HCT116 (cell line): ENCODE results near the gene GPS1. TPM values are rescaled to one million over a fixed set of nuclear protein-coding genes. Genes with fewer than 3 reads are reported as not detected.

ENCODE experiments used
- ATAC-seq: fragments of 200-7000 bp; cut with Tn5 transposase; 2 replicates; pipeline ENCODE4 v1.9.1; 2020; ENCODE audit warnings: mild to moderate bottlenecking, moderate library complexity
- BruUV-seq: library from RNA; stranded (reverse); fragments of 400-500 nt; replicated peaks from 2 replicates; lab custom pipeline; 2021; lab: Mats Ljungman, UMichigan
- CTCF ChIA-PET: fragments of 300-600 bp; sonication (Branson Sonifier 250); formaldehyde crosslinking; loops from one replicate; lab custom pipeline; 2021; ENCODE audit warnings: antibody characterized with exemption; lab: Charles Lee
- POLR2A ChIA-PET: fragments of 300-600, 350-600 bp; sonication (Branson Sonifier 250); formaldehyde crosslinking; loops from one replicate; lab custom pipeline; 2021; ENCODE audit warnings: antibody characterized with exemption; lab: Charles Lee
- RAD21 ChIA-PET, 2 experiments: fragments of 300-600 bp; sonication (Branson Sonifier 250); formaldehyde crosslinking; loops; one replicate each; lab custom pipeline; 2023; ENCODE audit warnings: low total read pairs in 2 of 2; ENCODE audit not compliant: uncharacterized antibody in 2 of 2, unreplicated experiment in 2 of 2, low non-redundant PET in 1 of 2; lab: Charles Lee
- DNase-seq: peaks from one replicate; pipeline ENCODE4 v3.0.0-alpha.2; 2010; ENCODE audit warnings: low read depth, low spot score
- H2AFZ ChIP-seq: fragments of 200-600 bp; shearing (Covaris generic), sonication (generic); 2 replicates; pipeline ENCODE4 v1.6.1; 2017; ENCODE audit warnings: low read depth, mixed run types, mixed read lengths, antibody characterized with exemption, low read length; ENCODE audit not compliant: poor library complexity, severe bottlenecking
- H3K27ac ChIP-seq: 2 replicates; pipeline ENCODE4 v1.5.1; 2012; ENCODE audit warnings: low read depth, low read length
- H3K27me3 ChIP-seq: fragments of 200-600 bp; sonication (generic); 2 replicates; pipeline ENCODE4 v1.6.1; 2016; ENCODE audit warnings: mixed run types, low read length, mixed read lengths; ENCODE audit not compliant: insufficient read depth
- H3K36me3 ChIP-seq, 2 experiments: fragments of 200-500 bp in 1 of 2; fragments of 200-600 bp in 1 of 2; sonication (Bioruptor generic) in 1 of 2; sonication (generic) in 1 of 2; 2 replicates each; pipeline versions ENCODE4 v1.5.1 to v1.6.1; 2014 to 2016; ENCODE audit warnings: low read length in 2 of 2, inconsistent platforms in 1 of 2, mixed read lengths in 1 of 2, mixed run types in 1 of 2; ENCODE audit not compliant: insufficient read depth in 2 of 2, control insufficient read depth in 1 of 2
- H3K4me1 ChIP-seq, 2 experiments: fragments of 200-600 bp in 1 of 2; sonication (generic) in 1 of 2; 2 replicates each; pipeline versions ENCODE4 v1.5.1 to v1.6.1; 2012 to 2017; ENCODE audit warnings: low read length in 2 of 2, inconsistent platforms in 1 of 2, mild to moderate bottlenecking in 1 of 2, mixed read lengths in 1 of 2, mixed run types in 1 of 2, moderate library complexity in 1 of 2; ENCODE audit not compliant: insufficient read depth in 2 of 2, control insufficient read depth in 1 of 2
- H3K4me2 ChIP-seq: fragments of 200-600 bp; sonication (generic); 2 replicates; pipeline ENCODE4 v1.6.1; 2017; ENCODE audit warnings: mixed run types, low read length, mixed read lengths
- H3K4me3 ChIP-seq, 2 experiments: fragments of 200-600 bp in 1 of 2; sonication (generic) in 1 of 2; replicated peaks in 1 of 2; 2 replicates each; pipeline ENCODE4 v1.5.1; 2011 to 2016; ENCODE audit warnings: low read length in 2 of 2, control low read depth in 1 of 2, low read depth in 1 of 2, mild to moderate bottlenecking in 1 of 2, mixed read lengths in 1 of 2, mixed run types in 1 of 2
- H3K79me2 ChIP-seq: fragments of 200-600 bp; sonication (generic); 2 replicates; pipeline ENCODE4 v1.6.1; 2017; ENCODE audit warnings: mild to moderate bottlenecking, mixed run types, low read length, moderate library complexity, mixed read lengths; ENCODE audit not compliant: insufficient read depth
- H3K9ac ChIP-seq: fragments of 200-600 bp; sonication (generic); 2 replicates; pipeline ENCODE4 v1.6.1; 2016; ENCODE audit warnings: low read length, mixed read lengths
- H3K9me2 ChIP-seq: fragments of 200-600 bp; sonication (generic), shearing (Covaris generic); 2 replicates; pipeline ENCODE4 v1.6.1; 2017; ENCODE audit warnings: mixed run types, mild to moderate bottlenecking, moderate library complexity; ENCODE audit not compliant: insufficient read depth
- H3K9me3 ChIP-seq, 2 experiments: fragments of 200-500 bp in 1 of 2; fragments of 200-600 bp in 1 of 2; sonication (Bioruptor generic) in 1 of 2; sonication (generic) in 1 of 2; 2 replicates each; pipeline ENCODE4 v1.6.1; 2014 to 2017; ENCODE audit warnings: low read length in 2 of 2, mixed read lengths in 2 of 2, inconsistent platforms in 1 of 2, low read depth in 1 of 2, mild to moderate bottlenecking in 1 of 2, mixed run types in 1 of 2, moderate library complexity in 1 of 2; ENCODE audit not compliant: control insufficient read depth in 1 of 2, insufficient read depth in 1 of 2
- H4K20me1 ChIP-seq: fragments of 200-600 bp; sonication (generic), shearing (Covaris generic); 2 replicates; pipeline ENCODE4 v1.6.1; 2017; ENCODE audit warnings: mixed run types, mild to moderate bottlenecking, moderate library complexity; ENCODE audit not compliant: insufficient read depth
- CBX3 ChIP-seq: IDR thresholded peaks from 2 replicates; pipeline ENCODE4 v1.6.1; 2012; ENCODE audit warnings: low read depth
- CEBPB ChIP-seq: IDR thresholded peaks from 2 replicates; pipeline ENCODE4 v1.6.1; 2012; ENCODE audit warnings: low read depth
- CTCF ChIP-seq, 3 experiments: fragments of 200-600 bp in 1 of 3; sonication (generic) in 1 of 3; IDR thresholded peaks in 2 of 3; conservative IDR thresholded peaks in 1 of 3; 2 replicates each; pipeline ENCODE4 v1.5.1; 2012 to 2017; ENCODE audit warnings: low read depth in 2 of 3, low read length in 2 of 3, antibody characterized with exemption in 1 of 3, borderline replicate concordance in 1 of 3, control low read depth in 1 of 3, mild to moderate bottlenecking in 1 of 3, mixed read lengths in 1 of 3, mixed run types in 1 of 3, moderate library complexity in 1 of 3; ENCODE audit not compliant: insufficient read depth in 1 of 3
- EGR1 ChIP-seq: IDR thresholded peaks from 2 replicates; pipeline ENCODE4 v1.6.1; 2012; ENCODE audit warnings: low read depth
- ELF1 ChIP-seq: IDR thresholded peaks from 2 replicates; pipeline ENCODE4 v1.6.1; 2012; ENCODE audit warnings: low read depth, borderline replicate concordance
- EZH2 ChIP-seq: fragments of 200-600 bp; sonication (generic); IDR thresholded peaks from 2 replicates; pipeline ENCODE4 v1.6.1; 2017; ENCODE audit warnings: antibody characterized with exemption, mixed run types
- EZH2phosphoT487 ChIP-seq: fragments of 200-600 bp; IDR thresholded peaks from 2 replicates; pipeline ENCODE4 v1.6.1; 2018; ENCODE audit warnings: antibody characterized with exemption, borderline replicate concordance
- FOSL1 ChIP-seq: IDR thresholded peaks from 2 replicates; pipeline ENCODE4 v1.6.1; 2012; ENCODE audit warnings: low read depth
- JUND ChIP-seq: IDR thresholded peaks from 2 replicates; pipeline ENCODE4 v1.6.1; 2012
- MAX ChIP-seq: IDR thresholded peaks from 2 replicates; pipeline ENCODE4 v1.6.1; 2012
- POLR2A ChIP-seq: IDR thresholded peaks from 2 replicates; pipeline ENCODE4 v1.7.0; 2011; ENCODE audit warnings: borderline replicate concordance; ENCODE audit not compliant: insufficient read depth, insufficient read length; ENCODE audit errors: extremely low read depth
- POLR2AphosphoS5 ChIP-seq: IDR thresholded peaks from 2 replicates; pipeline ENCODE4 v1.6.1; 2011; ENCODE audit warnings: mild to moderate bottlenecking, low read depth, low read length, moderate library complexity
- RAD21 ChIP-seq: IDR thresholded peaks from 2 replicates; pipeline ENCODE4 v1.6.1; 2012; ENCODE audit warnings: low read depth, mild to moderate bottlenecking
- REST ChIP-seq: IDR thresholded peaks from 2 replicates; pipeline ENCODE4 v1.6.1; 2012; ENCODE audit warnings: low read depth
- SIN3A ChIP-seq: IDR thresholded peaks from 2 replicates; pipeline ENCODE4 v1.6.1; 2012; ENCODE audit warnings: low read depth
- SP1 ChIP-seq: IDR thresholded peaks from 2 replicates; pipeline ENCODE4 v1.6.1; 2012; ENCODE audit warnings: low read depth
- YY1 ChIP-seq: IDR thresholded peaks from 2 replicates; pipeline ENCODE4 v1.6.1; 2011; ENCODE audit warnings: low read length, low read depth, moderate library complexity, mild to moderate bottlenecking; ENCODE audit not compliant: insufficient replicate concordance; ENCODE audit errors: extremely low read depth
- ZFX ChIP-seq: fragments of 450-650 bp; IDR thresholded peaks from 2 replicates; pipeline ENCODE4 v1.6.1; 2017
- ZNF274 ChIP-seq: fragments of 200-500 bp; sonication (Bioruptor generic); IDR thresholded peaks from 2 replicates; pipeline ENCODE4 v1.6.1; 2014; ENCODE audit warnings: mild to moderate bottlenecking, low read depth, low read length, inconsistent platforms
- intact Hi-C: fragments of 100-400 bp; cut with micrococcal nuclease; formaldehyde crosslinking; loops from 2 replicates; pipeline ENCODE4 v1.10.0; 2022
- total RNA-seq: library from RNA; stranded (reverse); gene quantifications from one replicate; pipeline ENCODE4 v1.2.1, GENCODE V29; 2021; ENCODE audit not compliant: unreplicated experiment

Gene GPS1
- total RNA-seq, 1 experiment from 2014 or later: 205 TPM

- peak overlapping the region; percentile 93 for H3K4me2 ChIP-seq
- H3K79me2 ChIP-seq: peaks cover 11% of the 10 kb centered on the region; the same call in 1 of the 2 replicates
- peak overlapping the region; percentile 68 to 70 for H3K4me3 ChIP-seq
- H3K4me1 ChIP-seq: peaks cover 37 to 55% of the 10 kb centered on the region in 2 experiments
- no peak overlapping the region for H2AFZ ChIP-seq
- peak; percentile 95 for ATAC-seq
- H3K27me3 ChIP-seq: no peaks in the 10 kb centered on the region
- ChIA-PET POLR2A (interaction anchor here (0.8 to 2.3 kb wide), 4 partner anchors 8 to 123 kb away, joined by 3 to 11 read pairs (median 4); partner anchors contain the start of genes DCXR, FASN and SLC16A3), RAD21 (interaction anchor here in 1 of 2 experiments (1.0 to 1.2 kb wide), 2 partner anchors 49 to 76 kb away, joined by 4 read pairs; no protein-coding TSS in a partner anchor), CTCF (interaction anchor here (0.6 to 1.9 kb wide), 8 partner anchors 8 to 100 kb away, joined by 3 to 15 read pairs (median 4); partner anchors contain the start of genes DCXR, FASN and RAC3)
- H3K9me3 ChIP-seq: no peaks in the 10 kb centered on the region
- no peaks in the 10 kb centered on the region for H4K20me1 ChIP-seq
- H3K9me2 ChIP-seq: no peaks in the 10 kb centered on the region
- peak; percentile 82 for DNase-seq
- H3K9ac ChIP-seq: peak overlapping the region; percentile 78
- peaks cover 0 to 9% of the 10 kb centered on the region in 2 experiments; a peak in 1 of 4 replicates for H3K36me3 ChIP-seq
- TSS peak; percentile 57 for BruUV-seq
- peak overlapping the region; percentile 94 for H3K27ac ChIP-seq
- intact Hi-C loops: loop anchor here (2.0 to 5.0 kb wide), 2 partner anchors 36 to 49 kb away; no protein-coding TSS in a partner anchor
- no peak for TF ChIP-seq FOSL1
- TF ChIP-seq YY1: peak; percentile 7
- TF ChIP-seq EZH2: no peak
- TF ChIP-seq SP1: no peak
- TF ChIP-seq CTCF (IDR thresholded peaks at IDR 0.05 in 2 of 3, conservative IDR thresholded peaks at IDR 0.05 in 1 of 3; ENCODE audit: borderline replicate concordance in 1 of 3, insufficient read depth in 1 of 3, low read depth in 2 of 3, low read length in 2 of 3): peak in 2 of 3 experiments; percentile 71 to 91; a peak in 4 of 6 replicates
- TF ChIP-seq MAX: peak; percentile 89
- no peak for TF ChIP-seq ELF1
- TF ChIP-seq POLR2AphosphoS5: peak; percentile 98
- TF ChIP-seq ZNF274: no peak
- peak; percentile 90 for TF ChIP-seq SIN3A
- TF ChIP-seq REST: no peak
- no peak for TF ChIP-seq JUND
- TF ChIP-seq ZFX: peak; percentile 96; the same call in 1 of the 2 replicates
- TF ChIP-seq POLR2A: peak; percentile 95
- no peak for TF ChIP-seq CEBPB
- TF ChIP-seq EGR1: no peak
- no peak for TF ChIP-seq CBX3
- no peak for TF ChIP-seq EZH2phosphoT487
- no peak for TF ChIP-seq RAD21
These were observed 54.4 kb downstream of the GPS1 start for GRCh38 chr17:82105882-82106687.
